H9 (cell line): ENCODE measurements around the gene NFATC2IP. TPM values are rescaled to one million over a fixed set of nuclear protein-coding genes. Genes with fewer than 3 reads are reported as not detected.

ENCODE experiments used
- DNase-seq: peaks from one replicate; pipeline ENCODE4 v3.0.0-alpha.2; 2017
- H2AFZ ChIP-seq: one replicate; pipeline ENCODE4 v1.6.1; 2013; ENCODE audit warnings: mild to moderate bottlenecking, low read length, control low read depth, moderate library complexity
- H2AK5ac ChIP-seq: 2 replicates; pipeline ENCODE4 v1.6.1; 2013; ENCODE audit warnings: low read length, control low read depth, mixed read lengths; ENCODE audit not compliant: insufficient read length
- H2BK120ac ChIP-seq: one replicate; pipeline ENCODE4 v1.6.1; 2013; ENCODE audit warnings: low read depth, mild to moderate bottlenecking, low read length, control low read depth, inconsistent platforms; ENCODE audit not compliant: poor library complexity, severe bottlenecking
- H2BK12ac ChIP-seq: 2 replicates; pipeline ENCODE4 v1.6.1; 2013; ENCODE audit warnings: low read length, control low read depth, mixed read lengths, low read depth; ENCODE audit not compliant: insufficient read length
- H2BK15ac ChIP-seq: 2 replicates; pipeline ENCODE4 v1.6.1; 2013; ENCODE audit warnings: low read depth, low read length, control low read depth
- H2BK20ac ChIP-seq: one replicate; pipeline ENCODE4 v1.6.1; 2013; ENCODE audit warnings: low read depth, mild to moderate bottlenecking, low read length, control low read depth, inconsistent platforms; ENCODE audit not compliant: poor library complexity, severe bottlenecking
- H2BK5ac ChIP-seq: 2 replicates; pipeline ENCODE4 v1.6.1; 2013; ENCODE audit warnings: low read length, control low read depth, mixed read lengths; ENCODE audit not compliant: insufficient read length
- H3K14ac ChIP-seq: 2 replicates; pipeline ENCODE4 v1.6.1; 2013; ENCODE audit warnings: low read length, control low read depth; ENCODE audit not compliant: insufficient read depth
- H3K18ac ChIP-seq: 2 replicates; pipeline ENCODE4 v1.6.1; 2013; ENCODE audit warnings: low read depth, mild to moderate bottlenecking, mixed read lengths, low read length, control low read depth; ENCODE audit not compliant: insufficient read length
- H3K23ac ChIP-seq: 2 replicates; pipeline ENCODE4 v1.6.1; 2013; ENCODE audit warnings: low read length, control low read depth, mixed read lengths, low read depth; ENCODE audit not compliant: insufficient read length
- H3K23me2 ChIP-seq: 2 replicates; pipeline ENCODE4 v1.6.1; 2013; ENCODE audit warnings: low read depth, mild to moderate bottlenecking, mixed read lengths, low read length, control low read depth; ENCODE audit not compliant: insufficient read length, poor library complexity, severe bottlenecking
- H3K27ac ChIP-seq: 2 replicates; pipeline ENCODE4 v1.5.1; 2013; ENCODE audit warnings: low read length, control low read depth, mixed read lengths, low read depth; ENCODE audit not compliant: insufficient read length
- H3K27me3 ChIP-seq: 2 replicates; pipeline ENCODE4 v1.6.1; 2013; ENCODE audit warnings: low read length, control low read depth, inconsistent platforms; ENCODE audit not compliant: insufficient read depth
- H3K4ac ChIP-seq: 2 replicates; pipeline ENCODE4 v1.6.1; 2013; ENCODE audit warnings: low read depth, mild to moderate bottlenecking, control low read depth, inconsistent platforms, low read length, moderate library complexity
- H3K4me1 ChIP-seq: 2 replicates; pipeline ENCODE4 v1.6.1; 2013; ENCODE audit warnings: low read length, control low read depth, inconsistent platforms; ENCODE audit not compliant: insufficient read depth
- H3K4me2 ChIP-seq: 2 replicates; pipeline ENCODE4 v1.6.1; 2013; ENCODE audit warnings: low read length, control low read depth, mixed read lengths; ENCODE audit not compliant: insufficient read length, insufficient read depth
- H3K56ac ChIP-seq: 2 replicates; pipeline ENCODE4 v1.6.1; 2013; ENCODE audit warnings: low read depth, mild to moderate bottlenecking, mixed read lengths, low read length, control low read depth; ENCODE audit not compliant: insufficient read length
- H3K79me1 ChIP-seq: 2 replicates; pipeline ENCODE4 v1.6.1; 2013; ENCODE audit warnings: low read depth, mild to moderate bottlenecking, moderate library complexity, low read length, control low read depth, inconsistent platforms; ENCODE audit not compliant: insufficient read depth, poor library complexity, severe bottlenecking
- H3K79me2 ChIP-seq: 2 replicates; pipeline ENCODE4 v1.6.1; 2013; ENCODE audit warnings: low read length, control low read depth, inconsistent platforms; ENCODE audit not compliant: insufficient read depth
- H3K9ac ChIP-seq: 2 replicates; pipeline ENCODE4 v1.6.1; 2013; ENCODE audit warnings: low read length, control low read depth, mixed read lengths; ENCODE audit not compliant: insufficient read length; ENCODE audit errors: extremely low read depth
- H3K9me3 ChIP-seq: one replicate; pipeline ENCODE4 v1.6.1; 2013; ENCODE audit warnings: low read depth, low read length, inconsistent platforms; ENCODE audit not compliant: control insufficient read depth
- H3T11ph ChIP-seq: one replicate; pipeline ENCODE4 v1.6.1; 2013; ENCODE audit warnings: mild to moderate bottlenecking, low read length, control low read depth, inconsistent platforms
- H4K20me1 ChIP-seq: one replicate; pipeline ENCODE4 v1.6.1; 2013; ENCODE audit not compliant: control insufficient read depth, insufficient read length, insufficient read depth
- H4K5ac ChIP-seq: 2 replicates; pipeline ENCODE4 v1.6.1; 2013; ENCODE audit warnings: low read depth, mild to moderate bottlenecking, mixed read lengths, low read length, control low read depth; ENCODE audit not compliant: insufficient read length
- H4K8ac ChIP-seq: replicated peaks from 2 replicates; pipeline ENCODE4 v1.6.1; 2013; ENCODE audit warnings: low read length, control low read depth, mixed read lengths, low read depth; ENCODE audit not compliant: insufficient read length
- H4K91ac ChIP-seq: 2 replicates; pipeline ENCODE4 v1.6.1; 2013; ENCODE audit warnings: low read depth, mild to moderate bottlenecking, moderate library complexity, mixed read lengths, low read length, control low read depth; ENCODE audit not compliant: insufficient read length
- H3K27ac Mint-ChIP-seq, 3 experiments: 2 replicates in 2 of 3; 3 replicates in 1 of 3; pipeline ENCODE4 v1.8.0; 2020 to 2021; ENCODE audit warnings: mixed read lengths in 3 of 3, mild to moderate bottlenecking in 1 of 3, moderate library complexity in 1 of 3
- H3K27me3 Mint-ChIP-seq: 2 replicates; pipeline ENCODE4 v1.8.0; 2021; ENCODE audit warnings: low read depth, mild to moderate bottlenecking, moderate library complexity, mixed read lengths
- H3K36me3 Mint-ChIP-seq, 3 experiments: 2 replicates in 2 of 3; 3 replicates in 1 of 3; pipeline ENCODE4 v1.8.0; 2020 to 2021; ENCODE audit warnings: low read depth in 3 of 3, mixed read lengths in 3 of 3; ENCODE audit not compliant: insufficient read depth in 1 of 3
- H3K4me1 Mint-ChIP-seq, 2 experiments: 2 replicates each; pipeline ENCODE4 v1.8.0; 2020; ENCODE audit warnings: mixed read lengths in 2 of 2
- H3K4me3 Mint-ChIP-seq, 2 experiments: 2 replicates in 1 of 2; 3 replicates in 1 of 2; pipeline ENCODE4 v1.8.0; 2020 to 2021; ENCODE audit warnings: mild to moderate bottlenecking in 2 of 2, mixed read lengths in 2 of 2, moderate library complexity in 1 of 2
- H3K9me3 Mint-ChIP-seq, 2 experiments: 2 replicates in 1 of 2; 3 replicates in 1 of 2; pipeline ENCODE4 v1.8.0; 2020; ENCODE audit warnings: mild to moderate bottlenecking in 2 of 2, mixed read lengths in 2 of 2, moderate library complexity in 1 of 2
- WGBS: extraction: QIAGEN DNeasy Blood & Tissue Kit; methylation state at CpG from one replicate; pipeline ENCODE4 v1.1.7; 2013; ENCODE audit warnings: missing lambda C conversion rate, low lambda C conversion rate, mixed read lengths; ENCODE audit not compliant: insufficient read length; ENCODE audit errors: extremely low coverage; 5-methylcytosine and 5-hydroxymethylcytosine counted together
- total RNA-seq: library from RNA; stranded (reverse); gene quantifications from 2 replicates; pipeline ENCODE4 v1.2.1, GENCODE V29; 2021
- TF ChIP-seq, protein P1 (sequence below): fragments of 200-600 bp; sonication (generic); conservative IDR thresholded peaks from 3 replicates; pipeline ENCODE4 v1.8.0; 2021; ENCODE audit warnings: antibody characterized with exemption, mild to moderate bottlenecking

NFATC2IP gene
- total RNA-seq, 1 experiment from 2014 or later: 73.8 TPM

DNA sequence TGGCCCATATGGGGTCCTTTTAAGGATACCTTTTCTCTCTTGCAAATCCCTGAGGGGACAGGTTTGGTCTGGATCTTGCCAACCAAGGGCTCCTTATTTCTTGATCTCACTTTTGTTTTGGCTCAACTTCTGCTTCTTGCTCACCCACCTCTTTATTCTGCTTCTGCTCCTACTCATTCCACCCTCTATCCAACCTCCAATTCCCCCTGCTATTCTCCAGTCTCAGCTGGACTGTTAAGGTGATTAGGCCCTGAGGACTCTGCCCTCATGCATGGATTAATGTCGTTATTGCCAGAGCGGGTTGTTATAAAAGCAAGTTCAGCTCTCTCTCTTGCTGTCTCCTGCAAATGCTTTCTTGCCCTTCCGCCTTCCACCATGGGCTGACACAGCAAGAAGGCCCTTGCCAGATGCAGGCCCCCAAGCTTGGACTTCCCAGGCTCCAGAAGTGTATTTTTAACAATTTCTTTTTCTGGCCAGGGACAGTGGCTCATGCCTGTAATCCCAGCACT lies 63.9 kb downstream of the NFATC2IP start:
- H2AFZ ChIP-seq: no peak overlapping the region
- no peak overlapping the region for H3K9ac ChIP-seq
- no peak overlapping the region for H2BK20ac ChIP-seq
- no peak overlapping the region for H4K5ac ChIP-seq
- no CpG with 5 or more reads among the region's 3 CpGs for WGBS
- no peak overlapping the region for H2BK15ac ChIP-seq
- H3K9me3 Mint-ChIP-seq: peaks cover 0 to 2% of the 10 kb centered on the region in 2 experiments; a peak in 1 of 5 replicates
- H3K4me1 ChIP-seq: no peaks in the 10 kb centered on the region
- no peak overlapping the region for H3T11ph ChIP-seq
- no peaks in the 10 kb centered on the region for H3K9me3 ChIP-seq
- H4K91ac ChIP-seq: no peak overlapping the region
- no peak overlapping the region for H3K14ac ChIP-seq
- H3K36me3 Mint-ChIP-seq: no peaks in the 10 kb centered on the region
- no peak overlapping the region for H4K8ac ChIP-seq
- no peaks in the 10 kb centered on the region for H3K4me1 Mint-ChIP-seq
- no peaks in the 10 kb centered on the region for H3K23me2 ChIP-seq
- H3K18ac ChIP-seq: no peak overlapping the region
- no peaks in the 10 kb centered on the region for H3K79me2 ChIP-seq
- no peak overlapping the region for H3K4me2 ChIP-seq
- H3K56ac ChIP-seq: no peak overlapping the region
- no peaks in the 10 kb centered on the region for H3K27me3 ChIP-seq
- no peaks in the 10 kb centered on the region; the same call in 1 of the 2 replicates for H3K27me3 Mint-ChIP-seq
- H3K27ac Mint-ChIP-seq: peak overlapping the region in 1 of 3 experiments; percentile 88; a peak in 1 of 7 replicates
- H4K20me1 ChIP-seq: no peaks in the 10 kb centered on the region
- H3K4me3 Mint-ChIP-seq: no peak overlapping the region
- DNase-seq: no peak
- H2BK5ac ChIP-seq: no peak overlapping the region
- no peak overlapping the region for H2AK5ac ChIP-seq
- H3K4ac ChIP-seq: no peak overlapping the region
- no peaks in the 10 kb centered on the region for H3K79me1 ChIP-seq
- no peak overlapping the region for H3K27ac ChIP-seq
- H3K23ac ChIP-seq: no peak overlapping the region
- no peak overlapping the region for H2BK12ac ChIP-seq
- no peak overlapping the region for H2BK120ac ChIP-seq
- TF ChIP-seq, protein P1, sequence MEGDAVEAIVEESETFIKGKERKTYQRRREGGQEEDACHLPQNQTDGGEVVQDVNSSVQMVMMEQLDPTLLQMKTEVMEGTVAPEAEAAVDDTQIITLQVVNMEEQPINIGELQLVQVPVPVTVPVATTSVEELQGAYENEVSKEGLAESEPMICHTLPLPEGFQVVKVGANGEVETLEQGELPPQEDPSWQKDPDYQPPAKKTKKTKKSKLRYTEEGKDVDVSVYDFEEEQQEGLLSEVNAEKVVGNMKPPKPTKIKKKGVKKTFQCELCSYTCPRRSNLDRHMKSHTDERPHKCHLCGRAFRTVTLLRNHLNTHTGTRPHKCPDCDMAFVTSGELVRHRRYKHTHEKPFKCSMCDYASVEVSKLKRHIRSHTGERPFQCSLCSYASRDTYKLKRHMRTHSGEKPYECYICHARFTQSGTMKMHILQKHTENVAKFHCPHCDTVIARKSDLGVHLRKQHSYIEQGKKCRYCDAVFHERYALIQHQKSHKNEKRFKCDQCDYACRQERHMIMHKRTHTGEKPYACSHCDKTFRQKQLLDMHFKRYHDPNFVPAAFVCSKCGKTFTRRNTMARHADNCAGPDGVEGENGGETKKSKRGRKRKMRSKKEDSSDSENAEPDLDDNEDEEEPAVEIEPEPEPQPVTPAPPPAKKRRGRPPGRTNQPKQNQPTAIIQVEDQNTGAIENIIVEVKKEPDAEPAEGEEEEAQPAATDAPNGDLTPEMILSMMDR: no peak

Other genes starting within 250 kb of the NFATC2IP start
- gene EIF3C, start 239.5 kb upstream of the NFATC2IP start, total RNA-seq: 990 and 1,003 TPM in 2 replicates
- gene NPIPB9, start 199.2 kb upstream of the NFATC2IP start, total RNA-seq: 1.8 and 2.7 TPM in 2 replicates
- 293 and 309 TPM in 2 replicates for gene ATXN2L, start 127.9 kb upstream of the NFATC2IP start, total RNA-seq
- gene TUFM, start 104.6 kb upstream of the NFATC2IP start, total RNA-seq: 207 and 208 TPM in 2 replicates
- 50.1 and 51.9 TPM in 2 replicates for gene SH2B1, start 87.1 kb upstream of the NFATC2IP start, total RNA-seq
- gene ATP2A1, start 72.4 kb upstream of the NFATC2IP start, total RNA-seq: 3.9 and 4.6 TPM in 2 replicates
- 14.4 and 17.5 TPM in 2 replicates for gene RABEP2, start 25.7 kb upstream of the NFATC2IP start, total RNA-seq
- 0.50 and 1.4 TPM in 2 replicates for gene CD19, start 19.0 kb upstream of the NFATC2IP start, total RNA-seq
- gene SPNS1, start 23.8 kb downstream of the NFATC2IP start, total RNA-seq: 38.6 and 40.2 TPM in 2 replicates
- 3.7 and 4.3 TPM in 2 replicates for gene LAT, start 34.1 kb downstream of the NFATC2IP start, total RNA-seq